CD4-positive, alpha-beta T cell treated with Interferon alpha-2 for 1 hour (primary cell): Measurements from ENCODE around the gene PSMD4.
A peak's percentile ranks its signal among the peaks of the same experiment; 100 is the strongest.

Source experiments
- DNase-seq, 2 donors: peaks; one replicate each; pipeline ENCODE4 v3.0.0-alpha.2; 2020 to 2022

PSMD4 gene

GRCh38 chr1:151311011-151311410 lies 56.5 kb downstream of the PSMD4 start:
- no peak for DNase-seq

GRCh38 chr1:151311589-151312331 lies 57.2 kb downstream of the PSMD4 start:
- peak; percentile 36 to 74 for DNase-seq

- no peak for DNase-seq
Measured at GRCh38 chr1:151312411-151312810, 57.9 kb downstream of the PSMD4 start.

GRCh38 chr1:151312826-151313225 lies 58.3 kb downstream of the PSMD4 start:
- DNase-seq = no peak

GRCh38 chr1:151313501-151313900 lies 59.0 kb downstream of the PSMD4 start:
- DNase-seq = no peak

GRCh38 chr1:151314137-151314875 lies 59.8 kb downstream of the PSMD4 start:
- no peak for DNase-seq

GRCh38 chr1:151315565-151316235 lies 61.2 kb downstream of the PSMD4 start:
- no peak for DNase-seq
